Measurements from ENCODE around the gene SNTB2. TPM values are rescaled to one million over a fixed set of nuclear protein-coding genes. Genes with fewer than 3 reads are reported as not detected.

The SNTB2 gene
- total and polyA plus RNA-seq, 9 of the 15 experiments (the other 6 are each of a cell fraction or from before 2014, with no cell fraction given) = 1.2 to 13.7 (median 5.7) TPM

- ATAC-seq (no peak), DNase-seq (ENCODE audit: extremely low read depth in 1 of 4, low spot score in 3 of 4) (no peak), FAIRE-seq (no peak)
- ChIA-PET CTCF (ENCODE audit: low intra/inter-chr PET ratio) (no interaction called here), POLR2A (no interaction called here)
- TF ChIP-seq PATZ1 (CRISPR knock-in tag; IDR thresholded peaks at IDR 0.05; ENCODE audit: borderline replicate concordance) (no peak), XRCC4 (IDR thresholded peaks at IDR 0.05; ENCODE audit: extremely low read depth, insufficient read depth, insufficient read length) (no peak)
- Histone ChIP-seq H3K4me1 (replicated peaks in 1 of 2; ENCODE audit: control insufficient read depth in 2 of 2, insufficient read depth in 2 of 2, low read length in 2 of 2) (0 out of 5 replicates have a peak, but pooled peaks cover 0 to 4% of the 10 kb centered on the region in 2 experiments), H3K9me3 (replicated peaks; ENCODE audit: control insufficient read depth, insufficient read depth, low read depth, low read length) (no peaks in the 10 kb centered on the region), H3K4me3 (no peak overlapping the region), H3K27me3 (ENCODE audit: control insufficient read depth in 2 of 2, insufficient read depth in 2 of 2, low read length in 2 of 2) (no peaks in the 10 kb centered on the region), H4K20me1 (replicated peaks; ENCODE audit: control insufficient read depth, insufficient read depth, low read length) (no peaks in the 10 kb centered on the region), H3K9me1 (ENCODE audit: control insufficient read depth, insufficient read depth, low read length) (no peaks in the 10 kb centered on the region), H3K4me2 (ENCODE audit: insufficient read depth, low read length) (no peak overlapping the region), H3K36me3 (ENCODE audit: control insufficient read depth, insufficient read depth, low read length) (peaks cover 14% of the 10 kb centered on the region; the same call in 1 of the 3 replicates), H3K27ac (ENCODE audit: extremely low read depth, low read depth, low read length) (no peak overlapping the region), H2AFZ (ENCODE audit: low read depth, low read length) (no peak overlapping the region), H3K79me2 (ENCODE audit: control insufficient read depth, insufficient read depth, low read length) (no peaks in the 10 kb centered on the region), H3K9ac (ENCODE audit: insufficient read depth in 1 of 2, low read depth in 2 of 2, low read length in 2 of 2) (no peak overlapping the region)
- intact Hi-C loops (cut with micrococcal nuclease) = loop anchor here (10.0 kb wide), 2 partner anchors 379 to 759 kb away; no protein-coding TSS in a partner anchor
- in situ Hi-C loops (cut with MboI) = no loop called here
- WGBS (ENCODE audit: insufficient coverage, low coverage, missing lambda C conversion rate) = 74% methylated on average over 4 of the region's 4 CpGs
- no TSS peak for BruUV-seq (replicated peaks)
Measured at GRCh38 chr16:69283851-69284250, 96.9 kb downstream of the SNTB2 start.

- H3K36me3 ChIP-seq (ENCODE audit: control insufficient read depth, insufficient read depth, low read length) = peaks cover 14% of the 10 kb centered on the region; the same call in 1 of the 3 replicates
- intact Hi-C loops (cut with micrococcal nuclease) (loop anchor here (10.0 kb wide), 2 partner anchors 380 to 760 kb away; no protein-coding TSS in a partner anchor), in situ Hi-C loops (cut with MboI) (loop anchor here (5.0 kb wide), 1 partner anchor 133 kb away; no protein-coding TSS in a partner anchor)
- BruUV-seq (replicated peaks) = no TSS peak
- no peak overlapping the region for H2AFZ ChIP-seq (ENCODE audit: low read depth, low read length)
- H3K4me3 ChIP-seq = no peak overlapping the region
- H4K20me1 ChIP-seq (replicated peaks; ENCODE audit: control insufficient read depth, insufficient read depth, low read length) = no peaks in the 10 kb centered on the region
- ATAC-seq = no peak
- no peaks in the 10 kb centered on the region for H3K27me3 ChIP-seq (ENCODE audit: control insufficient read depth in 2 of 2, insufficient read depth in 2 of 2, low read length in 2 of 2)
- no peaks in the 10 kb centered on the region for H3K9me1 ChIP-seq (ENCODE audit: control insufficient read depth, insufficient read depth, low read length)
- TF ChIP-seq EZH2 (IDR thresholded peaks at IDR 0.05; ENCODE audit: borderline replicate concordance, low read depth, low read length) = no peak
- no peak for TF ChIP-seq KAT2B (IDR thresholded peaks at IDR 0.05; ENCODE audit: low read depth, low read length)
- TF ChIP-seq PBX2 (CRISPR knock-in tag; IDR thresholded peaks at IDR 0.05; ENCODE audit: low read depth) = no peak
- TF ChIP-seq PBX2 (tag; conservative IDR thresholded peaks at IDR 0.05; ENCODE audit: low read depth) = peak; percentile 45; the same call in 1 of the 2 replicates
- H3K9me3 ChIP-seq (replicated peaks; ENCODE audit: control insufficient read depth, insufficient read depth, low read depth, low read length) = no peaks in the 10 kb centered on the region
- CTCF ChIA-PET (ENCODE audit: low intra/inter-chr PET ratio) = interaction anchor here (0.7 kb wide), 1 partner anchor 438 kb away, joined by 3 read pairs; no protein-coding TSS in a partner anchor
- no peak overlapping the region for H3K9ac ChIP-seq (ENCODE audit: insufficient read depth in 1 of 2, low read depth in 2 of 2, low read length in 2 of 2)
- POLR2A ChIA-PET = interaction anchor here (0.6 to 1.7 kb wide), 7 partner anchors 9 to 95 kb away, joined by 3 to 8 read pairs (median 3); no protein-coding TSS in a partner anchor
- no peak overlapping the region for H3K27ac ChIP-seq (ENCODE audit: extremely low read depth, low read depth, low read length)
- H3K4me2 ChIP-seq (ENCODE audit: insufficient read depth, low read length) = no peak overlapping the region
- 72% methylated on average over 4 of the region's 4 CpGs for WGBS (ENCODE audit: insufficient coverage, low coverage, missing lambda C conversion rate)
- no peak for DNase-seq (ENCODE audit: extremely low read depth in 1 of 4, low spot score in 3 of 4)
- H3K4me1 ChIP-seq (replicated peaks in 1 of 2; ENCODE audit: control insufficient read depth in 2 of 2, insufficient read depth in 2 of 2, low read length in 2 of 2) = 0 out of 5 replicates have a peak, but pooled peaks cover 0 to 4% of the 10 kb centered on the region in 2 experiments
- no peaks in the 10 kb centered on the region for H3K79me2 ChIP-seq (ENCODE audit: control insufficient read depth, insufficient read depth, low read length)
- no peak for FAIRE-seq
Measured at GRCh38 chr16:69285240-69285639, 98.3 kb downstream of the SNTB2 start.

All from K562 (cell line).